GM18951 (cell line): Measurements from ENCODE around the gene CEBPE.

Experiments used
- POLR2A ChIP-seq: IDR thresholded peaks from 4 replicates; pipeline ENCODE4 v1.6.1; 2011; ENCODE audit warnings: mild to moderate bottlenecking; ENCODE audit not compliant: insufficient read length, insufficient read depth; ENCODE audit errors: extremely low read depth
- in situ Hi-C: fragments of 300-500 bp; cut with MboI; formaldehyde crosslinking; loops from one replicate; pipeline ENCODE4 v1.12.0; 2022; ENCODE audit warnings: low sequenced_read_pairs, mixed read lengths, inconsistent platforms; ENCODE audit not compliant: unreplicated experiment

The CEBPE gene

GRCh38 chr14:23067847-23068788 is 50.9 kb downstream of the CEBPE start:
- TF ChIP-seq POLR2A, result no peak
- in situ Hi-C loops, result loop anchor here (25.0 kb wide), 1 partner anchor 506 kb away; no protein-coding TSS in a partner anchor
